ENCODE measurements around the gene TLE1.

TLE1 gene

DNA sequence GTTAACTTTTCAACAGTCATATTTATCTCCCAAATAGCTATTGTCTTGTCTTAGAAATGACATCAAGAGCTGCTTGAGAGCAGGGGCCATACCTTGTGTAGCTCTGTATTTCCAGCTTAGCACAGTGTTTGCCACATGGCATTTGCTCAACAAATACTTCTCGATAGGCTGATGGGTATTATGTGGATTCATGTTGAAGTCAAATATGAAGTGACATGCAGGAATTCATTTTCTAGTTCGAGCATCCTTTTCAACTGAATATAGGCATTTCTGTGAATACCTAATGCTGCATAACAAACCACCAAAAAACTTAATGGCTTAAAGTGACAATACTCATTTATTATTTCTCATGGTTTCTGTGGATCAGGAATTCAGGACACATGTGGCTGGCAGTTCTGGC, 125.6 kb downstream of the TLE1 start:
- no peak overlapping the region for H3K4me3 ChIP-seq (ENCODE audit: low read depth, low read length)
- DNase-seq (ENCODE audit: low read depth) = no peak
- no peak for TF ChIP-seq CTCF (IDR thresholded peaks at IDR 0.05; ENCODE audit: low read depth, low read length, missing control alignments)

GRCh38 chr9:81563020-81563407, 126.3 kb downstream of the TLE1 start:
- no peak for DNase-seq (ENCODE audit: low read depth)
- H3K4me3 ChIP-seq (ENCODE audit: low read depth, low read length) = no peak overlapping the region
- TF ChIP-seq CTCF (IDR thresholded peaks at IDR 0.05; ENCODE audit: low read depth, low read length, missing control alignments) = no peak

DNA sequence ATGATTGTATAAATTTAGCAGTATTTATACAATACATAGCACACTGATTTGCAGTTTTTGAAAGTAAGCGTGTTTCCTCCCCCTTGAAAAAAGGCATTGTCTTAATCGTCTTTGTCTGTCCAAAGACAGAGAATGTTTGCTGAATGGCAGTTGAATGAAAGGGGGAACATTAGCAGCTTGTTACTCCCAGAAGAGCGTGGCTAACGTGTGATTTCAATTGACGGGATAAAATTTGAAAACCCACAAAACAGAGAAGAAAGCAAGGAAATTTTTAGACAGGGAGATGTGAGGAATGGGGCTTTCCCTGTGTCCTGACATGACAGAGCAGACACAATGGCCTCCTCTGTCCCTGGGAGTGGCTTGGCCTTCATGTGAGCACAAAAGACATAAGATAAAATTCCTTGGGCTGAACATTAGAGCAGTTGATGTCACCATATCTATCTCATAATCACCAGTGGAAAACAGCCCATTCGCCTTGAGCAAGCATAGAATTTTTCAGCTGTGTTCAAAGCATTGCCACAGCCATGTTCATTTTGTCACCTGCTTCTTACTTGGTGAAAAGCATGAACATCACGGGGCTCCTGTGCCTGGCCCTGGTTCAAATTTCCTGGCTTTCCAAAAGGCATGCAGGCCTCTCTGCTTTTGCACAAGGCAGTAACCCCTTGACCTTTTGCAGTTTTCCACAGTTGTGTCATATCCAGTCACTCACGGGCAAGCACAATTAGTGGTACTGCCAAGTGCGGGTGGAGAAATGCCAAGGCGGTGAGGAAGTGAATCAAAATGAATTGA, 126.9 kb downstream of the TLE1 start:
- no peak for DNase-seq (ENCODE audit: low read depth)
- TF ChIP-seq CTCF (IDR thresholded peaks at IDR 0.05; ENCODE audit: low read depth, low read length, missing control alignments) = no peak
- H3K4me3 ChIP-seq (ENCODE audit: low read depth, low read length) = no peak overlapping the region

GRCh38 chr9:81560851-81561732, 128.3 kb downstream of the TLE1 start:
- TF ChIP-seq CTCF (IDR thresholded peaks at IDR 0.05; ENCODE audit: low read depth, low read length, missing control alignments) = no peak
- no peak for DNase-seq (ENCODE audit: low read depth)
- peak overlapping the region; percentile 30; the same call in 1 of the 2 replicates for H3K4me3 ChIP-seq (ENCODE audit: low read depth, low read length)

DNA sequence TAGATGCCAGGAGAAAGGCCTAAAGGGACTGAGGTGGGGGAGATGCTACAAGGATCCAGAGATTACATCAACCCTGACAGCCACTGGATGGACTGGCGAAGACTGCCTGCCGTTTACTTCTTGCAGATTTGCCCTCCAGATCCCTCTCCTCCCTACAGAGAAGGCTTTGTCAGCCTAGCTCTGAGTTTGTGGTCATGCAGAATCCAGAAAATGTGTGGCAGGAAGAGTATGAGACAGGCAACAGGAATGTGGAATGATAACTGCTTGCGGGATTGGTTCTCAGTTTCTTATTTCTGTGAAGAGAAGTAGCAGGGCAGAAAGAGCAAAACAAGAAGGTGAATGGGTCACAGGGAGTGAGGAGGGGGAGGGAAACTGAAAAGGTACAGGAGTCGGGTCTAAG, 129.6 kb downstream of the TLE1 start:
- DNase-seq (ENCODE audit: low read depth) = no peak
- no peak overlapping the region for H3K4me3 ChIP-seq (ENCODE audit: low read depth, low read length)
- no peak for TF ChIP-seq CTCF (IDR thresholded peaks at IDR 0.05; ENCODE audit: low read depth, low read length, missing control alignments)

GRCh38 chr9:81559197-81559596, 130.2 kb downstream of the TLE1 start:
- H3K4me3 ChIP-seq (ENCODE audit: low read depth, low read length) = no peak overlapping the region
- TF ChIP-seq CTCF (IDR thresholded peaks at IDR 0.05; ENCODE audit: low read depth, low read length, missing control alignments) = no peak
- DNase-seq (ENCODE audit: low read depth) = no peak

All from GM12864 (cell line).